NCI-H1105 (cell line): ENCODE measurements around the gene IZUMO2.

Source experiments
- DNase-seq: peaks from one replicate; lab custom pipeline; 2025; lab: John Stamatoyannopoulos, UW

Gene IZUMO2

DNA sequence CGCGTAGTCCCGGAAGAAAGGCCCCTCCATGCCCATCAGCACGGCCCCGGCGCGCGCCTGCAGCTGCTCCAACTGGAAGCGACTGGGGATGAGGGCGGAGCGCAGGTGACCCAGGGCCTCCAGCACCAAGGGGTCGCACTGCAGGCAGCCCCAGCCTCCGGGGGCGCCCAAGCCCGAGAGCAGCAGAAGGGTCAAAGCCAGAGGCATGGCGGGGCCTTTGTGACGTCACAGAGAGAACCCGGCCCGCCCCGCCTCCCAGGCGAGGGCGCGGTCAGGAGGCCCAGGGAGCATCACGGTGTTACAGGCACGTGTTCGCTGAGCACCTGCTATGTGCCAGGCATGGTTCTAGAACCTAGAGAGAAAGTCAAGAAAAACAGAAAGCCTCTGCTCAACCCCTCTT lies at the start of gene IZUMO2:
IZUMO2 (minus strand) TSS at position 294 of the 400 bp plus-strand sequence; CDS start at position 207, 87 bp downstream.
- DNase-seq, result no peak

DNA sequence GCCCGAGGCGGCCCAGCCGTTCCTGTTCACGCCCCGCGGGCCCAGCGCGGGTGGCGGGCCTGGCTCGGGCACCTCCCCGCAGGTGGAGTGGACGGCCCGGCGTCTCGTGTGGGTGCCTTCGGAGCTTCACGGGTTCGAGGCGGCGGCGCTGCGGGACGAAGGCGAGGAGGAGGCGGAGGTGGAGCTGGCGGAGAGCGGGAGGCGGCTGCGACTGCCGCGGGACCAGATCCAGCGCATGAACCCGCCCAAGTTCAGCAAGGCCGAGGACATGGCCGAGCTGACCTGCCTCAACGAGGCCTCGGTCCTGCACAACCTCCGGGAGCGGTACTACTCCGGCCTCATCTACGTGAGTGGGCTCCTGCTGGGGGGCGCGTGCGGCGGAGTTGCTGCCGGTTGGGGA lies 47.3 kb upstream of the IZUMO2 start:
- no peak for DNase-seq

DNA sequence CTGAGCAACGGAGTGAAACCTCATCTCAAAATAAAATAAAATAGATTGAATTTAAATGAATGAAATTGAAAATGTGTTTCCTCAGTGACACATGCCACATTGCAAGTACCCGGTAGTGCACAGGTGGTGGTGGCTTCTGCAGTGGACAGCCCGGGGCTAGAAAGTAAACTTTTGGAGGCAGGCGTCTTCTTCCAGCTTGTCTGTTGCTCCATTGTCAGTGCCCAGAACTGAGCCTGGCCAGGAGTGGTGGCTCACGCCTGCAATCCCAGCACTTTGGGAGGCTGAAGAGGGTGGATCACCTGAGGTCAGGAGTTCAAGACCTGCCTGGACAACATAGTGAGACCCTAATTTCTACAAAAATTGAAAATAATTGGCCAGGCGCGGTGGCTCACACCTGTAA lies 46.0 kb upstream of the IZUMO2 start:
- no peak for DNase-seq

DNA sequence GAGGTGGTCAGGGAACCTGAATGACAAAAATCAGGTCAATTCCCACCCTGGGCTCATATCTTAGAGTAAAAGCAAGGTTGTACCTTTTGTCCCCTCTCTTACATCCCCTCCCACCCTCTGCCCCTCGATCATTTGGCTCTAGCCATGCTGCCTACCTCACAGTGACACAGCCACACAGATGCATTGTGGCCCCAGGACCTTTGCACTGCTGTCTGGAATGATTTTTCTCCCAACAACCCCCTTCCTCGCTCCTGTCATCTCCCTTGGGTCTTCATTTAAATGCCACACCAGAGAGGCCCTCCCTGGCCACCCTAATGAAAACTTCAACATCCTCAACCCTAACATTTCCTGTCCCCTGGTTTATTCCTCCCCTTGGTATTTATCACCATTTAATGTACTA lies 44.6 kb upstream of the IZUMO2 start:
- DNase-seq, result no peak

DNA sequence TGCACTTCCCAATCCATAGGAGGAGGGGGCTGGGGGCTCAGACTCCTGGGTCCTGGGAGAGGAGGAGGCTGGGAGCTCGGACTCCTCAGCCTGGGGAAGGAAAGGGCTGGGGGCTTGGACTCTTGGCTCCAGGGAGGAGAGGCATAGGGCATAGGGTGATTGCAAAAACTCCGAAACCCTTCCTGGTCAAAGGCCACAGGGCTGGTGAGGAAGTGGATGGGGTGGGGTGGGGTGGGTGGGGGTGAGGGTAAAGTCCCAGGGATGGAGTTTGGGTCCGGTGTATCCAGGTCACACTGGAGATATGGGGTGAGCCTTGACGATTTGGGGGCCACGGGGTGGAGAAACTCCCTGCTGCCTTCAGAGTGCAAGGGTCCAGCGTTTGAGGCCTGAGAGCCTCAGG lies 43.1 kb upstream of the IZUMO2 start:
- no peak for DNase-seq

DNA sequence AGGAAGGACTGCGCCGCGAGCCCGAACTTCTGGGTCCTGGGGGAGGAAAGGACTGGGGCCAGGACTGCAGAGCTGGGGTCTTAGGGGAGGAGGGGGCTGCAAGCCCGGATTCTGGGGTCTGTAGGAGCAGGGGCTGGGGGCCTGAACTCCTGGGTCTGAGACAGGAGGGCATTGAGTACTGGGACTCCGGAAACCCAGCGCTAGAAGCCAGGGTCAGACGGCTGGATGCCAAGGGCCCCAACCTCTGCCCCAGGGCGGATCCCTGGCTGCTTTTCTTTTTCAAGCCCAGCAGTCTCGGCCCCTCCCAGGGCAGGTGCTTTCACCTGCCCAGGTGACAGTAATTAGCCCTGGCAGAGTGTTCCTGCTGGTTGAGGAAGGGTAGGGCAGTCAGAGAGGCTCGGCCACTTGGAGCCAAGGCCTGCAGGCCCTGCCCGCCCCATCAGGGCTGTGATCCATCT lies 42.6 kb upstream of the IZUMO2 start:
- DNase-seq, result peak; percentile 83

DNA sequence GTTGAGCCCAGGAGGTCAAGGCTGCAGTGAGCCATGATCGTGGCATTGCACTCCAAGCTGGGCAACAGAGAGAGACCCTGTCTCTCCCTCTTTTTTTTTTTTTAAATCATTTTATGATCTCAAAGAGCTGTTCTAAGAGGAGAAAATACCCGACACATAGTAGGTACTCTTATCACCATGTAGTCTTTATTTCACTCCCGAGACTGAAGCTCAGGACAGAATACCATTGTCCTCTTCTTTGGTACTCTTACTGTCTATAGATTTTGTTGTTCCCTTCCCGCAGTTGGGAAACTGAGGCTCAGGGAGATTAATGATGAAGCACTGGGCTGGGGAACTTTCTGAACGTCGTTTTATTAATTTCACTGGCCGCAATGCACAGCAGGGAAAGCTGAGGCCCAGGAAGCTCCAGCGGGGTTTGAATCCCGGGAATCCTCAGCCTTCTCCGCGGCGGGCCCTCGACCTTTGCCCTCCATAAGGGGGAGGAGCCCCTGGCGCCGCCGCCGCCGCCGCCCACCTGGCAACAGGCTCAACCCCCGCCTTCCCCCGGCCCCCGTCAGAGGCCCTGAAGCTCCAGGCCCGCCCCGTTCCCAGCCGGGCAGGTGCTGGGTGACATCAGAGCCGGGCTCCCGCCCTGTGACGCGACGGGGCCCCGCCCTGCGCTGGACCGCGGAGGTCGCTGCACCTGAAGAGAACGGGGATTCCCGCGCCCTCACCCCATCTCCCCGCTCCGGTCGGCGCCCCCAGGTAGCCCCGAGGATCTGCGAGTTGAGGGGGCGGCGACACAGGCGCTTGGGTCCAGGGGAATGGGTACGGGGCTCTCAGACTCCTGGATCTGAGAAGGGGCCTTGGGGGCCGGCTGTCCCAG lies 42.0 kb upstream of the IZUMO2 start:
- DNase-seq, result peak; percentile 94

DNA sequence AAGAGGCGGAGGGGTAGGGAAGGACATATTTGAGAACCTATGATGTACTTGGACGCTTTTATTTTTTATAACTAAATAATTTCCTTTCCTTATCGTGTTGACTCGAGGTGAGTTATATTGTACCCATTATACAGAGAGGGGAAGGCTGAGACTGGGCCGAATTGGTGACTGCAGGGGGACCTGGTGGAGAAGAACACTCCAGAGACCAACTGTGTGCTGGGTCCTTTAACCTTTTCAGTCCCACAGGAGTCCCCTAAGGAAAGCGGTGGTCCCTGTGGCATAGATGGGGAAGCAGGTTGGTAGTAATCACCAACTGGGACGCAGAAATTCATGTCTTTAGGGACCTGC lies 41.0 kb upstream of the IZUMO2 start:
- DNase-seq, result no peak

DNA sequence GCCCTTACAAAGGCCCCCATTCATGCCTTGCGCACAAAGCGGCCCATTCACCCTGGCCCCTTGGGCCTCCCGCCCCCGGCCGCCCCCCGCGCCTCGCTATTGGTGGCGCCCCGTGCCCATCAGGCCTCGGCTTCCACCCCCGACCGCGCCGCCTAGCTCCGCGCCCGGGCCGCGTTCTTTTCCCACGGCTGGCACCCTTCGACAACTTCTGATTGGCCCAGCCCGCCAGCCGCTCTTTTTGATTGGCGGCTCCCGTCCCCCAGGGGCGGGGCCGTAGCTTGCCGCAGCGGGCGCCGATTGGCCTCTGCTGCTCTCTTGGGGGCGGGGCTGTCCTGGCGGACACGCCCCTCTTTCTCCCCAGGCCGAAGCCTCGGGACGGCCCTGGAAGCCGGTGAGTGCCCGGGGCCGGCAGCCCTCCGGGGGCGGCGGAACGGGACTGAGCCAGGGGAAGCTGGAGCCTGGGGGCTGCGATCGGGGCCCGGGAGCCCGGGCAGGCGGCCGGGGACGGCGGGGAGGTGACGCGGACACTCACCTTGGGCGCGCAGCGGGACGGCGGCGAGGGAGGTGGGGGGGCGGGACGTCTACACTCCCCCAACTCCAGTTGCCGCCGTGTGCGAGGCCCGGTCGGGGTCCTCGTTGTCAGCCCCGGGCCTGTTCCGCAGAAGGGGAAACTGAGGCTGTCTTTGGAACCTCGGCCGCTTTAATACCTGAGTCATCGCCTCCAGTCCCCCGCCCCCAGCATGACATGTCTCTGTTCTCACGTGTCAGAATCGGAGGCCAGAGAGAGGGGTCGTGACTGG lies 40.4 kb upstream of the IZUMO2 start, which contains the start of gene MYH14:
MYH14 (plus strand) TSS at position 342 of the 800 bp plus-strand sequence. CDS start 6,744 bp downstream, outside the sequence.
- peak; percentile 88 for DNase-seq

DNA sequence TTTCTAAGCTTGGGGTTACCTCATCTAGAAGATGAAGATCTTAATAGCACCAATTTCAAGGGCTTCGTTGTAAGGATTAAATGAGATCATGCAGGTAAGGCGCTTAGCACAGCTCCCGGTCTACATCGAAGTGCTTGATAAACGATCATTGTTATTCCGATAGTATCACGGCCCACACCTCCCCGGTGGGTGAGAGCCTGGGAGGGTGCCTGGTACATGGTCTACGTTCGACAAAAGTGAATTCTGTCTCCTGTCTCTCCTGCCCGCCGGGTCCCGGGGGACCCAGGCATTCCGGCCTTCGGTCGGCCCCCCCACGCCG lies 39.8 kb upstream of the IZUMO2 start:
- DNase-seq, result no peak

DNA sequence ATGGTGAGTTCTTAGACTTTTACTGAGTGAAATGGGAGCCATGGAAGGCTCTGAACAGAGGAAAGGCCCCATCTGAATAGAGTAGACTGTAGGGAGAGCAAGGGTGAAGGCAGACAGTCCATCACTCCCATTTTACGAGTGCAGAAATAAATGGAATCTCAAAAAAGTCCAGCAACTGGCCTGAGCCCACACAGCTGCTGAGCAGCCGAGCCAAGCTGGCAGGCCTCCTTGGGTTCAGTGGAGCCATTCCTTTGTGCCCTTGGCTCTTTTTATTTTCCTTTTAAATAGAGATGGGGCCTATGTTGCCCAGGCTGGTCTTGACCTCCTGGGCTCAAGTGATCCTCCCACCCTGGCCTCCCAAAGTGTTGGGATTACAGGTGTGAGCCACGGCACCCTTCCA lies 39.3 kb upstream of the IZUMO2 start:
- DNase-seq, result no peak

DNA sequence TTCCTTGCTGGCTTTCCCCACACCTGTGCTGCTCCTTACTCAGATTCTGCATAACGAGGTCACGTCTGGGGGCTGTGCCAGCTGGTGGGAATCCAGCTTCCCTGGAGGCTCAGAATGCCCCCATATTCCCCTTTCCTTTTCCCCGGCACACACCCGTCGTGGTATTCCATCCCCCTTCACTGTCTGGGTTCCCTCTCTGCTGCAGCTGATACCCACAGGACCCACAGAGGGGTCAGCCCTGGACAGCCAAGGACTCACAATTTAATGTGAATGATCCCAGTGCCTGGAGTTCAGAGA lies 36.1 kb upstream of the IZUMO2 start:
- DNase-seq, result no peak

DNA sequence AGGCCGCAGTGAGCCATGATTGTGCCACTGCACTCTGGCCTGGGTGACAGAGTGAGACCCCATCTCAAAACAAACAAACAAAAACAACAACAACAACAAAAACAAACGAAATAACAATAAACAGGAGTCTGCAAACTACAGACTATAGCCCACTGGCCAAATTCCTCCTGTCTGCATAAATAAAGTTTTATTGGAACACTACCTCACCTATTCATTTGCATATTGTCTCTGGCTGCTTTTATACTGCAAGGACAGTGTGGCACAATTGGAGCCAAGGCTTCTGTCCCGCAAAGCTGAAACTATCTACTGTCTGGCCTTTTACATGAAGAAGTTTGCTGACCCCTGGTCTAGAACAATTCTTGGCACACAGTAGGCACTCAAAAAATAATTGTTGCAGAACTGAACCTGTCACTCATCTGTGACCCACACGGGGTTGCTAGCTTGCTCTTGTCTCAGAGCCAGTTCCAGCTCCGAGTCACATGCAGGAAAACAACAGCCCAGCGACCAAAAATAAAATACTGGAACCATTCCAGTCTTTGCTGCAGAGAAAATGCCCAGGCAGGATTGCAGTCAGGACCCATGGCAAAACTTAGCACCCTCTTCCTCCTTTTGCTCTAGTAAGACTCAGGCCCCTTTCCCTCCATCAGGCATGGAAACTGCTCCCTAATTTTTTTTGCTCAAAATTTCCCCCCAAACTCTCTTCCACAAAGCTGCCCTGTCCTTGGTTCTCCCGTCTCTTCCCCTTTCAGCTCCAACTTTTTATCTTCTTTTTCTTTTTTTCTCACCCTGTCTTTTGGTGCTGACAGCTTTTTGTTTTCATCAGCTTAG lies 35.6 kb upstream of the IZUMO2 start:
- DNase-seq, result no peak

DNA sequence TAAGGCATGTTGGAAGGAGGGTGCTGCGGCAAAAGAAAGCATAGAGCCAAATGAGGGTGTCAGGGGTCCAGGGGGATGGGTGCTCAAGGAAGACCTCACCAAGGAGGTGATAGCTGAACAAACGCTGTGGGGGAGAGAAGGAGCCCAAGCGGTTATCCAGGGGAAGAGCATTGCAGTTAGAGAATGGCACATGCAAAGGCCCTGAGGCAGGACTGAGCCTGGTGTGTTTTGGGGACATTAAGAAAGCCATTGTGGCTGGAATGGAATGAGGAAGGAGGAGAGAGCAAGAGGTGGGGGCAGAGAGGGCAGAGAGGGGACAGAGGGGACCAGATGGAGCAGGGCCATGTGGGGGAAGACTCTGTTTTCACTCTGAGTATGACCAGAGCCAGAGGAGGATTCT lies 34.3 kb upstream of the IZUMO2 start:
- DNase-seq, result no peak

DNA sequence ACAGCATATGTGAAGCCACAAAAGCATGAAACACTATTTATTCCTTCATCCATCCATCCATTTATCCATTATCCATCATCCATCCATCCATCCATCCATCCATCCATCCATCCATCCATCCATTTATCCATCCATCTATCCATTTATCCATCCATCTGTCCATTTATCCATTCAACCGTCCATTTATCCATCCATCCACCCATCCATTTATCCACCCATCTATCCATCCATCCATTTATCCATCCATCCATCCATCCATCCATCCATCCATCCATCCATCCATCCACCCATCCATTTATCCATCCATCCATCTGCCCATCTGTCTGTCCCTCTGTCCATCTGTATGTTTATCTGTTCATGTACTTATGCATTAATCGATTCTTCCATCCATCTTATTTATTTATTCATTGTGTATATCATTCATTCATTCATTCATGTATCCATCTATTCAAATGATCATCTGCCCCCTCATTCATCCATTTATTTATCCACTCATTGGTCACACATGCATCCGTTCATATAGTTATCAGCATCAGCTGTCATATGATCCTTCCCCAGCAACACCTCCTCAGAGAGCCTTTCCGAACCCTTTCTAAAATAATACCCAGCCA lies 33.3 kb upstream of the IZUMO2 start:
- no peak for DNase-seq

DNA sequence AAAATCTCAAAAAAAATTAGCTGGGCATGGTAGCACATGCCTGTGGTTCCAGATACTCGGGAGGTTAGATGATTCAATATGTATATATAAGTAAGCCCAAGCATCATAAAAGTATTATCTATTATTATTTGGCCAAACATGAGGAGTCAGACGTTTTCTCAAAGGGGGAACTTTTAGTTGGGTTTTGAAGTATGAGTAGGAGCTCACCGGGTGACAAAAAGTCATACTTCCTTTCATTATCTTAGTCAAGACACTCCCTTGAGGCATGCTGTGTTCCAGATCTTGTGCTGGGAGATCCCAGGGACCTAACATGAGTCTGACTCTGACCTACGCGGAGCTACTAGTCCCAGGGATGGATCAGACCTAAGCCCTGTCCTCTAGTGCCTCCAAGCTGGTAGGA lies 32.1 kb upstream of the IZUMO2 start:
- no peak for DNase-seq

DNA sequence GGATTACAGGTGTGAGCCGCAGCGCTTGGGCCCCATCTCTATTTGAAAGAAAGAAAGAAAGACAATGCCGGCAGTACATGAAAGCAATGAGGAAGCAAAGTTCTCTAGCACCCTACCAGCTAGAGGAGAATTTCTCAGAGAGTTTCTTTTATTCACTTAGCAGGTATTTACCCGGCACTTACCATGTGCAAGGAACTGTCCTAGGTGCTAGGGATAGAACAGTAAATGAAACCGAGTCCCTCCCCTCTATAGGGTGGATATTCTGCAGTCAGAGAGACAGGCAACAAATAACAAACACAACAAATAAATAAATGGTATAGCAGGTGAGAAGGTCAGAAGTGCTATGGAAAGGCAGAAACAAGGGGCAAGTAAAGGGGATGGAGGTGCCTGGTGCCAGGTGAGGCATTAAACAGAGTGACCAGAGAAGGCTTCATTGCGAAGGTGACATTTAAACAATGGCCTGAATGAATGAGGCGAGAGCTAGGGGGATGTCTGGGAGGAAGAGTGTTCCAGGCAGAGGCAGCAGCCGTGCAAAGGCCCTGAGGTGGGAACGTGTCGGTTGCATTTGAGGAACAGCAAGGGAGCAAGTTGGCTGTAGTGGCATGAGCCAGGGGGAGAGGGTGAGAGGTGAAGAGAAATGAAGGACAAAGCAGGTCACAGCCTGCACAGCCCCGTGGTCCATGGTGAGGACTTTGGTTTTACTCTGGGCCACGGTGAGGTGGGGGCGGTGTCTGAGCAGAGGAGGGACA lies 29.6 kb upstream of the IZUMO2 start:
- DNase-seq, result no peak

DNA sequence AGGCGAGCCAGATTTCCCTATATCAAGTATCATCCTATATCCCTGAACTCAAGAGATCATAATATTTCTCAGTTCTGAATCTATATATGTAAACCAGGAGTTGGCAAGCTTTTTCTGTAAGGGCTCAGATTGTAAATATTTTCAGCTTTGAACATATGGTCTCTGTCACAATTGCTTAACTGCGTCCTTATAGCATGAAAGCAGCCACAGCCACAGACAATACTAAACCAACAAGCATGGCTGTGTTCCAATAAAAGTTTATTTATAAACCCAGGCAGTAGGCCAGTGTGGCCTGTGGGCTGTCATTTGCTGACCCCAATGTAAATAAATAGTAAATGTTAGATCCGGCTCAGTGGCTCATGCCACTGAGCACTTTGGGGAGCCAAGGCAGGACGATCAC lies 28.1 kb upstream of the IZUMO2 start:
- DNase-seq, result no peak

DNA sequence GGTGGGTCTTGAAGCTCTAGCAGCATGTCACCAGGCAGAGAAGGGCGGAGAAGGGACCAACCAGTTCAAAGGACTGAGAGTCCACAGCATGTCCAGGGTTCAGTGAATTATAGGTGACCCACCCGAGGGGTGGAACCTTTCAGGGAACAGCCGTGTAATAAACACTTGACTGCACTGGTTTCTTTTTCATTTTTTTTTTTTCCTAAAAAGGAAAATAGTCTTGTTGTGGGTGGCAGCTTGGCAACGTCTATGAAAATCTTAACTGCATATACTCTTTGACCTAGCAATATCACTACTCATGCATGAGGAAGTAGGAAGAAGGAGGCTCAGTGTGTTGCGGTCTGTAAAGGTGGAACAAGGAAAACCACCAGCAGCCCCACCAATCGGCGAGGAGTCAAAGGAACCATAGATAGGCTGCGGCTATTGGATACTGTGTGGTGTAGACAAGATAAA lies 27.4 kb upstream of the IZUMO2 start:
- no peak for DNase-seq

DNA sequence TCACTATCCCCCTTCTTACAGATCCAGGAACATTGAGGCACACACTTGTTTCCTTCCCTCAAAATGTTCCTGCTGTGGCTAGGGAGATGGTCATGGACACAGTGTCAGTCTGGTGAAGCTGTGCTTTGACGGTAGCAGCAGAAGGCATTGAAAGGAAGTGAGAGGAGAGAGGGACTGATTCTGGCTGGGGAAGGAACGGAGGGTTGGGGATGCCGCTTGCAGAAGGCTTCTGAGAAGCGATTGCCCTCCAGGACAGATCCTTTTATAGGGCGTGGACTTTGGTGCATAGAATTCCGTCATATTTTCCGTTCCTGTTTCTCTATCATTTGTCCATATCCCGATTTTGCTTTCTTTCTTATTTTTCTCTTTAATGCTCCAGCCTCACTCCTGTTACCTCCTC lies 26.2 kb upstream of the IZUMO2 start:
- no peak for DNase-seq

DNA sequence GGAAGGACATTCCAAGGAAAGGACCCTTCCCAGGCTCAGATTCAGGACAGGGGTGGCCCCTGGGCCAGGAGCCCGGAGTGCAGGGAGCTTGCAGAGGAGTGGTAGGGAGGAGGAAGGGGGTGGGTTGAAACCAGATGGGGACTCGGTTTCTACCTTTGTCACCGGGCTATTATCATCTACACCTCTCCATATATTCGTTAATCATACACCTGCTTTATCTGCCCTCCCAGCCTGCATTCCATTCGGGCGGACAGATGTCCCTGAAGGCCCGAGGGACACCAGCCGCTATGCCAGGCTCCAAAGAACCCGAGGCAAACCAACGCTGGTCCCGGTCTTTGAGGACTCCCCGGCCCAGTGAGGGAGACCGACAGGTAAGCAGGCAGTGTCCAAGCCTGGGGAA lies 24.9 kb upstream of the IZUMO2 start:
- DNase-seq, result no peak
